HEK293T (cell line): ENCODE data around the gene MAMDC2.
"Not testable (repeated sequence)": the region's sequence is repeated elsewhere in the genome, so short reads cannot be mapped to it uniquely, and the experiment has no call there.

Experiments
- CTCF ChIA-PET: fragments of 350-600 bp; formaldehyde crosslinking; extraction: SDS; loops from one replicate; lab custom pipeline; 2021; ENCODE audit warnings: antibody characterized with exemption, inconsistent platforms; lab: Yijun Ruan, JAX
- POLR2A ChIA-PET: fragments of 350-600 bp; formaldehyde crosslinking; extraction: SDS; loops from one replicate; lab custom pipeline; 2020; ENCODE audit warnings: antibody characterized with exemption, inconsistent platforms; lab: Yijun Ruan, JAX
- DNase-seq: peaks from one replicate; pipeline ENCODE4 v3.0.0; 2012; ENCODE audit warnings: mixed read lengths; ENCODE audit errors: extremely low spot score
- ARNT ChIP-seq: fragments of 450-650 bp; IDR thresholded peaks from 2 replicates; pipeline ENCODE4 v1.6.1; 2017; ENCODE audit warnings: mild to moderate bottlenecking
- BHLHE40 ChIP-seq: fragments of 450-650 bp; IDR thresholded peaks from 2 replicates; pipeline ENCODE4 v1.6.1; 2016; ENCODE audit warnings: mild to moderate bottlenecking, moderate library complexity, borderline replicate concordance
- CTBP1 ChIP-seq: fragments of 450-650 bp; IDR thresholded peaks from 2 replicates; pipeline ENCODE4 v1.6.1; 2016; ENCODE audit warnings: borderline replicate concordance
- ELF4 ChIP-seq: fragments of 450-650 bp; IDR thresholded peaks from 2 replicates; pipeline ENCODE4 v1.6.1; 2017; ENCODE audit warnings: antibody characterized with exemption
- FOXA1 ChIP-seq: fragments of 450-650 bp; IDR thresholded peaks from 2 replicates; pipeline ENCODE4 v1.6.1; 2016; ENCODE audit warnings: mild to moderate bottlenecking
- FOXK2 ChIP-seq: fragments of 450-650 bp; IDR thresholded peaks from 2 replicates; pipeline ENCODE4 v1.6.1; 2016; ENCODE audit warnings: mild to moderate bottlenecking
- HDGF ChIP-seq: fragments of 450-650 bp; IDR thresholded peaks from 2 replicates; pipeline ENCODE4 v1.6.1; 2017; ENCODE audit warnings: antibody characterized with exemption, borderline replicate concordance
- L3MBTL2 ChIP-seq: fragments of 450-650 bp; conservative IDR thresholded peaks from 2 replicates; pipeline ENCODE4 v1.6.1; 2016; ENCODE audit warnings: mild to moderate bottlenecking
- LEF1 ChIP-seq: fragments of 450-650 bp; IDR thresholded peaks from 2 replicates; pipeline ENCODE4 v1.6.1; 2017; ENCODE audit warnings: mild to moderate bottlenecking, borderline replicate concordance
- NFRKB ChIP-seq: fragments of 450-650 bp; IDR thresholded peaks from 2 replicates; pipeline ENCODE4 v1.6.1; 2016; ENCODE audit warnings: mild to moderate bottlenecking, moderate library complexity
- SP1 ChIP-seq: fragments of 450-650 bp; IDR thresholded peaks from 2 replicates; pipeline ENCODE4 v1.6.1; 2017
- SUZ12 ChIP-seq: fragments of 450-650 bp; IDR thresholded peaks from 2 replicates; pipeline ENCODE4 v1.6.1; 2016; ENCODE audit warnings: mild to moderate bottlenecking
- TARDBP ChIP-seq: fragments of 450-650 bp; IDR thresholded peaks from 2 replicates; pipeline ENCODE4 v1.6.1; 2016
- ZNF384 ChIP-seq: fragments of 450-650 bp; IDR thresholded peaks from 2 replicates; pipeline ENCODE4 v1.6.1; 2016
- TF ChIP-seq, protein P1 (sequence below): fragments of 450-650 bp; IDR thresholded peaks from 2 replicates; pipeline ENCODE4 v1.6.1; 2016

The MAMDC2 gene

DNA sequence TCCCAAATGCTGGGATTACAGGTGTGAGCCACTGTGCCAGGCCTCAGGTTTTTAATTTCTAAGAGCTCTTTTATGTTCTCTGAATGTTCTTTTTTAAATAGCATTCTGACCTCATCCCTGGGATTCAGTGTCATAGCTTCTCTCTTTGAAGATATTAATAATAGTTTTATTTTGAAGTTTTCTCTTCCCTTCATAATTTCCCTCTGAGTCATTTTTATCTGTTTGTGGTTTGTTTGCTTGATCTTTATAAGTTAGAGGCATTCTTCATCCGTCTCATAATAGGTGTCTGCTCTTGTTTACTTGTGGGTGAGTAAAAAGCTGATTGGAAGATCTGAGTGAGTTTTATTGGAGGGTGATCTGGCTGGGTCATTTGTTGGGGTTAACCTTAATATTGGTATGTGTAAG is 12.5 kb upstream of the MAMDC2 start:
- ChIA-PET CTCF (no interaction called here), POLR2A (interaction anchor here (0.6 kb wide), 1 partner anchor 1284 kb away, joined by 3 read pairs; no protein-coding TSS in a partner anchor)
- TF ChIP-seq SP1 = no peak
- TF ChIP-seq ARNT = no peak
- no peak for TF ChIP-seq ZNF384
- no peak for TF ChIP-seq SUZ12
- TF ChIP-seq BHLHE40 = no peak
- no peak for DNase-seq

DNA sequence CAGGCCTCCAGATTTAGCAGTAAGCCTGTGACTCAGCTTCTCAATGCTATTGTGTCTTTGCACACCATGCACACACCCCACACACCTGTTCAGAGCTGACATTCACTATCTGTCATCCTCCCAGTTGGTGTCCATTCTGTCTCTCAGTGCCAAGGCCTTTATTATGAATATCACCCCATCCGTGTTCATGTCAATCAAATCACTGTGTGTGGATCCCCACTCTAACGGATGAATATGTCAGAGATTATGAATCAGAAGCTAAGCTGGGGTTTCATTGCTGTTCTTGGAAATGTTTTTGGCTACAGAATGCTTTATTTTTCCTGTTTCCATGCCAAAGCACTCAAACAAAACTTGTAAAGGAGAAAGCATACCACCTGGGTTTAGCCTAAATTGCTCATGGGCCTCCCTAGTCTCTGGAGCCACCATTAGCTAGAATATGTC is 9.4 kb upstream of the MAMDC2 start:
- TF ChIP-seq ZNF384 = no peak
- TF ChIP-seq LEF1 = no peak
- TF ChIP-seq ELF4 = no peak
- TF ChIP-seq FOXK2 = no peak
- TF ChIP-seq, protein P1, sequence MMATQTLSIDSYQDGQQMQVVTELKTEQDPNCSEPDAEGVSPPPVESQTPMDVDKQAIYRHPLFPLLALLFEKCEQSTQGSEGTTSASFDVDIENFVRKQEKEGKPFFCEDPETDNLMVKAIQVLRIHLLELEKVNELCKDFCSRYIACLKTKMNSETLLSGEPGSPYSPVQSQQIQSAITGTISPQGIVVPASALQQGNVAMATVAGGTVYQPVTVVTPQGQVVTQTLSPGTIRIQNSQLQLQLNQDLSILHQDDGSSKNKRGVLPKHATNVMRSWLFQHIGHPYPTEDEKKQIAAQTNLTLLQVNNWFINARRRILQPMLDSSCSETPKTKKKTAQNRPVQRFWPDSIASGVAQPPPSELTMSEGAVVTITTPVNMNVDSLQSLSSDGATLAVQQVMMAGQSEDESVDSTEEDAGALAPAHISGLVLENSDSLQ = no peak
- POLR2A ChIA-PET = no interaction called here
- CTCF ChIA-PET = no interaction called here
- DNase-seq = no peak

DNA sequence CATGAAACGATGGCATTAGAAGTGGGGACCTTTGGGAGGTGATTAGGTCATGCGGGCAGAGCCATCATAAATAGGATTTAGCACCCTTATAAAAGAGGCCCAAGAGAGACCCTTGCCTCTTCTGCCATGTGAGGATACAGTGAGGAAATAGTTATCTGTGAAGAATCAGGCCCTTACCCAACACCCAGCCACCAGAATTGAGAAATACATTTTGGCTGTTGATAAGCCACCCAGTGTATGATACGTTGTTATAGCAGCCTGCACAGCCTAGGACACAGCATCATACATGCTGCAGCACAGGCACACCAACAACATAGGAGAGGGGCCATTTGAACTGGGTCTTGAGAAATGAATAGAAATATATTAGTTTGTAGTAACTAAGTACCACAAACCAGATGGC is 8.0 kb upstream of the MAMDC2 start:
- no peak for TF ChIP-seq HDGF
- TF ChIP-seq, protein P1 = no peak
- TF ChIP-seq ELF4 = no peak
- no peak for TF ChIP-seq TARDBP
- TF ChIP-seq ARNT = no peak
- no peak for TF ChIP-seq LEF1
- no peak for TF ChIP-seq FOXA1
- TF ChIP-seq NFRKB = no peak
- no peak for TF ChIP-seq ZNF384
- TF ChIP-seq CTBP1 = no peak
- POLR2A ChIA-PET = no interaction called here
- DNase-seq = no peak
- CTCF ChIA-PET = no interaction called here

DNA sequence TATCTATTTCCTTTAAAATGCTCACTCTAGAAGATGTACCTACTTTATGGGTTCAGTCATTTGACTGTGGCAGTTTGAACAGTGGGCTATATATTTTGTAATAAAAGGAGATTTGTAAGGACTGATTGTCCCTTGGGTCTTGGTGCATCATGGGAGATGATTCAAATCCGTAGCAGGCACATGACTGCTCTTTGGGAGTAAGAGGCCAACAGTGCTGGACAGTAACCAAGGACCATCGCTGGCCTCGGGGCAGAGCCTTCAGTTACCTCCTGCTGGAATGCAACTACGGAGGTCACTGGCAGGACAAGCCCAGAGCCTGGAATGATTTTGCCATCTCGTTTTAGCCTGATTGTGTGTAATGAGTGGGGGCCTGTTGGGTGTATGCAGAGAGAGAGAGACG is 7.0 kb upstream of the MAMDC2 start:
- DNase-seq = no peak
- TF ChIP-seq BHLHE40 (no peak), ARNT (no peak), FOXA1 (no peak), L3MBTL2 (no peak), NFRKB (no peak)
- ChIA-PET POLR2A (no interaction called here), CTCF (no interaction called here)

DNA sequence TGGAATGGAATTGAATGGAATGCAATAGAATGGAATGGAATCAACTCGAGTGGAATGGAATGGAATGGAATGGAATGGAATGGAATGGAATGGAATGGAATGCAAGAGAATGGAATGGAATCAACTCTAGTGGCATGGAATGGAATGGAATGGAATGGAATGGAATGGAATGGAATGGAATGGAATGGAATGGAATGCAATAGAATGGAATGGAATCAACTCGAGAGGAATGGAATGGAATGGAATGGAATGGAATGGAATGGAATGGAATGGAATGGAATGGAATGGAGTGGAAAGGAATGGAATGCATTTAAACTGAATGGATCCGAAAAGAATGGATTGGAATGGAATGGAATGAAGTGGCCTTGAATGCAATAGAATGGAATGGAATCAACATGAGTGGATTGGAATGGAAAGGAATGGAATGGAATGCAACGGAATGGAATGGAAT is 5.5 kb upstream of the MAMDC2 start:
- DNase-seq, POLR2A ChIA-PET, CTCF ChIA-PET: not testable (repeated sequence)

DNA sequence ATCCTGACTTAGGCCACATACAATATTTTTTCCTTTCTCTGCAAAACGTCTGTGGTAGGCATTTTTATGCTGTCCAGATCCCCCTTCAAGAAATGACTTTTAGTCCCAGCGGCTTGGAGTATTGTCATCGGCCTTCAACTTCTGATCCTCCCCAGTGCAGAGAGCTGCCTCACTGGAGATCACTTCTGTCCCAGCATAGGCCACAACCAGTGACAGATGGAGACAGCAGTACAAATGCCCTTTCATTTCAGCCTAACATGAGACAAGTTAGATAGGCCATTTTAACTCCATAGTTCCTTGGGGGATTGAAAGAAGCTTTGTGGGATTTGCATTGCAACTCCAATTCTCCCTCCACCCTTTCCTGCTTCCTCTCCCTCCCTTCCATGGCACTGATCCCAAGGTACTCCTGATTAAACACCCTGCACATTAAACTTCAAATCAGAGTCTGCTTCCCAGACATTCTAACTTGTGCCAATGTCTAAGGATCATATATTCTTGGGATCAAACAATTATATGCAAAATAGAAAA is 3.2 kb upstream of the MAMDC2 start:
- CTCF ChIA-PET = no interaction called here

DNA sequence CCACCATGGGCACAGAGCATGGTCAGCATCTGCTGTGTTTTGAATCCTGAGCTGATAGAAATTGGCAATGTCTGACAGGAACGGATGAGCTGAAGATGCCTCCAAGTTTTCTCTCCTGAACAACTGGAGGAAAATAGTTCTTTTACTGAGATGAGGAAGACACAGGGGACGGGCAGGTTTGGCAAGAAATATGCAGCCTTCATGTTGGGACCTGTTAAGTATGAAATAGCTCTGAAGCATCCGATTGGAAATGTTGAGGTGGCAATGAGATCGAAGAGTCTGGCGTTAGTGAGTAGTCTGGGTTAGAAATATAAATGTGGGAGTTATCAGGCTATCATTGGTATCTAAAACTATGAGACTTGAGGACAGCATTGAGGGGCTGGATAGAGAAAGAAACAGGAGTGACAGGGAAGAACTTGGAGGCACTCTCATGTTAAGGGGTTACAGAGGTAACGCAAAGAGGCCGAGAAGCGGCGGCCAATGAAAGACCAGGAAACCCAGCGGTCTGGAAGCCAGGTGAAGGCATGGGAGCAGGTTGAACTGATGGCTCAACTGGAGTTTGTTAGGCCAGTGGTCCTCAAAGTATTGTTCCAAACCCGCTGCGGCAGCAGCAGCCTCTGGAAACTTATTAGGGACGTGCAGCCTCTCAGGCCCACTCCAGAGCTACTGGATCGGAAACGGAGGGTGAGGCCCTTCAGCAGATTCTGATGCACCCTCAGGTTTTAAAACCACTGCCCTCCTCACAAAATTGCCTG is 1.0 kb upstream of the MAMDC2 start:
- TF ChIP-seq L3MBTL2 = no peak
- no peak for TF ChIP-seq FOXK2
- no peak for TF ChIP-seq ARNT
- no peak for TF ChIP-seq CTBP1
- TF ChIP-seq, protein P1 = no peak
- no peak for TF ChIP-seq ELF4
- no peak for TF ChIP-seq BHLHE40
- TF ChIP-seq SUZ12 = no peak
- no peak for TF ChIP-seq FOXA1
- TF ChIP-seq HDGF = no peak
- no peak for TF ChIP-seq LEF1
- TF ChIP-seq ZNF384 = no peak
- TF ChIP-seq TARDBP = no peak
- ChIA-PET POLR2A (no interaction called here), CTCF (no interaction called here)
- no peak for DNase-seq

More for the DNA sequence above, 3.2 kb upstream of the MAMDC2 start:
- DNase-seq = no peak
- TF ChIP-seq, protein P1 = no peak
- TF ChIP-seq FOXA1 = no peak
- no peak for TF ChIP-seq HDGF
- TF ChIP-seq CTBP1 = no peak
- no peak for TF ChIP-seq TARDBP
- POLR2A ChIA-PET = no interaction called here
